ENCODE data around the gene WWOX.
"Not testable (repeated sequence)": the region's sequence is repeated elsewhere in the genome, so short reads cannot be mapped to it uniquely, and the experiment has no call there.

The WWOX gene

GRCh38 chr16:78099271-78100111 is at the start of gene WWOX:
WWOX (plus strand) TSS chr16:78099654.
- DNase-seq = peak; percentile 94

- no peak for DNase-seq
These were observed 48.6 kb upstream of the WWOX start for GRCh38 chr16:78050734-78051400.

- no peak for DNase-seq
These were observed 41.5 kb upstream of the WWOX start for GRCh38 chr16:78057803-78058564.

GRCh38 chr16:78059806-78060205 is 39.6 kb upstream of the WWOX start:
- DNase-seq = not testable (repeated sequence)

GRCh38 chr16:78060295-78060694 is 39.2 kb upstream of the WWOX start:
- DNase-seq = no peak

GRCh38 chr16:78060809-78061208 is 38.6 kb upstream of the WWOX start:
- DNase-seq = no peak

GRCh38 chr16:78065319-78065718 is 34.1 kb upstream of the WWOX start:
- DNase-seq = no peak

- DNase-seq = no peak
These were observed 29.5 kb upstream of the WWOX start for GRCh38 chr16:78069913-78070312.

GRCh38 chr16:78072275-78072674 is 27.2 kb upstream of the WWOX start:
- DNase-seq = no peak

GRCh38 chr16:78075800-78076199 is 23.7 kb upstream of the WWOX start:
- DNase-seq = no peak

- no peak for DNase-seq
These were observed 18.1 kb upstream of the WWOX start for GRCh38 chr16:78081341-78081740.

GRCh38 chr16:78091419-78091818 is 8.0 kb upstream of the WWOX start:
- DNase-seq = no peak

- no peak for DNase-seq
These were observed 6.7 kb upstream of the WWOX start for GRCh38 chr16:78092758-78093157.

GRCh38 chr16:78094166-78094565 is 5.3 kb upstream of the WWOX start:
- no peak for DNase-seq

GRCh38 chr16:78094998-78095397 is 4.5 kb upstream of the WWOX start:
- no peak for DNase-seq

- DNase-seq = no peak
These were observed 3.1 kb upstream of the WWOX start for GRCh38 chr16:78096386-78096785.

GRCh38 chr16:78097548-78097947 is 1.9 kb upstream of the WWOX start:
- DNase-seq = no peak

GRCh38 chr16:78098087-78098486 is 1.4 kb upstream of the WWOX start:
- DNase-seq = no peak

- DNase-seq = no peak
These were observed 721 bp upstream of the WWOX start for GRCh38 chr16:78098595-78099270.

GRCh38 chr16:78100112-78100467 is 636 bp downstream of the WWOX start:
- no peak for DNase-seq

GRCh38 chr16:78102122-78102660 is 2.7 kb downstream of the WWOX start:
- no peak for DNase-seq

- DNase-seq = no peak
These were observed 3.4 kb downstream of the WWOX start for GRCh38 chr16:78102865-78103264.

- DNase-seq = no peak
These were observed 6.1 kb downstream of the WWOX start for GRCh38 chr16:78105517-78105916.

Measured in NK-92 treated with Interleukin-12 subunit alpha and Interleukin-12 subunit beta, amount 100 ng/mL, for 24 hours (cell line).